H9 (cell line): ENCODE data around the gene PKNOX2. TPM values are rescaled to one million over a fixed set of nuclear protein-coding genes. Genes with fewer than 3 reads are reported as not detected.

ENCODE experiments used
- DNase-seq: peaks from one replicate; pipeline ENCODE4 v3.0.0-alpha.2; 2017
- H2AFZ ChIP-seq: one replicate; pipeline ENCODE4 v1.6.1; 2013; ENCODE audit warnings: mild to moderate bottlenecking, low read length, control low read depth, moderate library complexity
- H2AK5ac ChIP-seq: 2 replicates; pipeline ENCODE4 v1.6.1; 2013; ENCODE audit warnings: low read length, control low read depth, mixed read lengths; ENCODE audit not compliant: insufficient read length
- H2BK120ac ChIP-seq: one replicate; pipeline ENCODE4 v1.6.1; 2013; ENCODE audit warnings: low read depth, mild to moderate bottlenecking, low read length, control low read depth, inconsistent platforms; ENCODE audit not compliant: poor library complexity, severe bottlenecking
- H2BK12ac ChIP-seq: 2 replicates; pipeline ENCODE4 v1.6.1; 2013; ENCODE audit warnings: low read length, control low read depth, mixed read lengths, low read depth; ENCODE audit not compliant: insufficient read length
- H2BK15ac ChIP-seq: 2 replicates; pipeline ENCODE4 v1.6.1; 2013; ENCODE audit warnings: low read depth, low read length, control low read depth
- H2BK20ac ChIP-seq: one replicate; pipeline ENCODE4 v1.6.1; 2013; ENCODE audit warnings: low read depth, mild to moderate bottlenecking, low read length, control low read depth, inconsistent platforms; ENCODE audit not compliant: poor library complexity, severe bottlenecking
- H2BK5ac ChIP-seq: 2 replicates; pipeline ENCODE4 v1.6.1; 2013; ENCODE audit warnings: low read length, control low read depth, mixed read lengths; ENCODE audit not compliant: insufficient read length
- H3K14ac ChIP-seq: 2 replicates; pipeline ENCODE4 v1.6.1; 2013; ENCODE audit warnings: low read length, control low read depth; ENCODE audit not compliant: insufficient read depth
- H3K18ac ChIP-seq: 2 replicates; pipeline ENCODE4 v1.6.1; 2013; ENCODE audit warnings: low read depth, mild to moderate bottlenecking, mixed read lengths, low read length, control low read depth; ENCODE audit not compliant: insufficient read length
- H3K23ac ChIP-seq: 2 replicates; pipeline ENCODE4 v1.6.1; 2013; ENCODE audit warnings: low read length, control low read depth, mixed read lengths, low read depth; ENCODE audit not compliant: insufficient read length
- H3K23me2 ChIP-seq: 2 replicates; pipeline ENCODE4 v1.6.1; 2013; ENCODE audit warnings: low read depth, mild to moderate bottlenecking, mixed read lengths, low read length, control low read depth; ENCODE audit not compliant: insufficient read length, poor library complexity, severe bottlenecking
- H3K27ac ChIP-seq: 2 replicates; pipeline ENCODE4 v1.5.1; 2013; ENCODE audit warnings: low read length, control low read depth, mixed read lengths, low read depth; ENCODE audit not compliant: insufficient read length
- H3K27me3 ChIP-seq: 2 replicates; pipeline ENCODE4 v1.6.1; 2013; ENCODE audit warnings: low read length, control low read depth, inconsistent platforms; ENCODE audit not compliant: insufficient read depth
- H3K4ac ChIP-seq: 2 replicates; pipeline ENCODE4 v1.6.1; 2013; ENCODE audit warnings: low read depth, mild to moderate bottlenecking, control low read depth, inconsistent platforms, low read length, moderate library complexity
- H3K4me1 ChIP-seq: 2 replicates; pipeline ENCODE4 v1.6.1; 2013; ENCODE audit warnings: low read length, control low read depth, inconsistent platforms; ENCODE audit not compliant: insufficient read depth
- H3K4me2 ChIP-seq: 2 replicates; pipeline ENCODE4 v1.6.1; 2013; ENCODE audit warnings: low read length, control low read depth, mixed read lengths; ENCODE audit not compliant: insufficient read length, insufficient read depth
- H3K56ac ChIP-seq: 2 replicates; pipeline ENCODE4 v1.6.1; 2013; ENCODE audit warnings: low read depth, mild to moderate bottlenecking, mixed read lengths, low read length, control low read depth; ENCODE audit not compliant: insufficient read length
- H3K79me1 ChIP-seq: 2 replicates; pipeline ENCODE4 v1.6.1; 2013; ENCODE audit warnings: low read depth, mild to moderate bottlenecking, moderate library complexity, low read length, control low read depth, inconsistent platforms; ENCODE audit not compliant: insufficient read depth, poor library complexity, severe bottlenecking
- H3K79me2 ChIP-seq: 2 replicates; pipeline ENCODE4 v1.6.1; 2013; ENCODE audit warnings: low read length, control low read depth, inconsistent platforms; ENCODE audit not compliant: insufficient read depth
- H3K9ac ChIP-seq: 2 replicates; pipeline ENCODE4 v1.6.1; 2013; ENCODE audit warnings: low read length, control low read depth, mixed read lengths; ENCODE audit not compliant: insufficient read length; ENCODE audit errors: extremely low read depth
- H3K9me3 ChIP-seq: one replicate; pipeline ENCODE4 v1.6.1; 2013; ENCODE audit warnings: low read depth, low read length, inconsistent platforms; ENCODE audit not compliant: control insufficient read depth
- H3T11ph ChIP-seq: one replicate; pipeline ENCODE4 v1.6.1; 2013; ENCODE audit warnings: mild to moderate bottlenecking, low read length, control low read depth, inconsistent platforms
- H4K20me1 ChIP-seq: one replicate; pipeline ENCODE4 v1.6.1; 2013; ENCODE audit not compliant: control insufficient read depth, insufficient read length, insufficient read depth
- H4K5ac ChIP-seq: 2 replicates; pipeline ENCODE4 v1.6.1; 2013; ENCODE audit warnings: low read depth, mild to moderate bottlenecking, mixed read lengths, low read length, control low read depth; ENCODE audit not compliant: insufficient read length
- H4K8ac ChIP-seq: replicated peaks from 2 replicates; pipeline ENCODE4 v1.6.1; 2013; ENCODE audit warnings: low read length, control low read depth, mixed read lengths, low read depth; ENCODE audit not compliant: insufficient read length
- H4K91ac ChIP-seq: 2 replicates; pipeline ENCODE4 v1.6.1; 2013; ENCODE audit warnings: low read depth, mild to moderate bottlenecking, moderate library complexity, mixed read lengths, low read length, control low read depth; ENCODE audit not compliant: insufficient read length
- H3K27ac Mint-ChIP-seq, 3 experiments: 2 replicates in 2 of 3; 3 replicates in 1 of 3; pipeline ENCODE4 v1.8.0; 2020 to 2021; ENCODE audit warnings: mixed read lengths in 3 of 3, mild to moderate bottlenecking in 1 of 3, moderate library complexity in 1 of 3
- H3K27me3 Mint-ChIP-seq: 2 replicates; pipeline ENCODE4 v1.8.0; 2021; ENCODE audit warnings: low read depth, mild to moderate bottlenecking, moderate library complexity, mixed read lengths
- H3K36me3 Mint-ChIP-seq, 3 experiments: 2 replicates in 2 of 3; 3 replicates in 1 of 3; pipeline ENCODE4 v1.8.0; 2020 to 2021; ENCODE audit warnings: low read depth in 3 of 3, mixed read lengths in 3 of 3; ENCODE audit not compliant: insufficient read depth in 1 of 3
- H3K4me1 Mint-ChIP-seq, 2 experiments: 2 replicates each; pipeline ENCODE4 v1.8.0; 2020; ENCODE audit warnings: mixed read lengths in 2 of 2
- H3K4me3 Mint-ChIP-seq, 2 experiments: 2 replicates in 1 of 2; 3 replicates in 1 of 2; pipeline ENCODE4 v1.8.0; 2020 to 2021; ENCODE audit warnings: mild to moderate bottlenecking in 2 of 2, mixed read lengths in 2 of 2, moderate library complexity in 1 of 2
- H3K9me3 Mint-ChIP-seq, 2 experiments: 2 replicates in 1 of 2; 3 replicates in 1 of 2; pipeline ENCODE4 v1.8.0; 2020; ENCODE audit warnings: mild to moderate bottlenecking in 2 of 2, mixed read lengths in 2 of 2, moderate library complexity in 1 of 2
- WGBS: extraction: QIAGEN DNeasy Blood & Tissue Kit; methylation state at CpG from one replicate; pipeline ENCODE4 v1.1.7; 2013; ENCODE audit warnings: missing lambda C conversion rate, low lambda C conversion rate, mixed read lengths; ENCODE audit not compliant: insufficient read length; ENCODE audit errors: extremely low coverage; 5-methylcytosine and 5-hydroxymethylcytosine counted together
- total RNA-seq: library from RNA; stranded (reverse); gene quantifications from 2 replicates; pipeline ENCODE4 v1.2.1, GENCODE V29; 2021
- TF ChIP-seq, protein P1 (sequence below): fragments of 200-600 bp; sonication (generic); conservative IDR thresholded peaks from 3 replicates; pipeline ENCODE4 v1.8.0; 2021; ENCODE audit warnings: antibody characterized with exemption, mild to moderate bottlenecking

The PKNOX2 gene
- total RNA-seq, 1 experiment from 2014 or later: 1.3 TPM

DNA sequence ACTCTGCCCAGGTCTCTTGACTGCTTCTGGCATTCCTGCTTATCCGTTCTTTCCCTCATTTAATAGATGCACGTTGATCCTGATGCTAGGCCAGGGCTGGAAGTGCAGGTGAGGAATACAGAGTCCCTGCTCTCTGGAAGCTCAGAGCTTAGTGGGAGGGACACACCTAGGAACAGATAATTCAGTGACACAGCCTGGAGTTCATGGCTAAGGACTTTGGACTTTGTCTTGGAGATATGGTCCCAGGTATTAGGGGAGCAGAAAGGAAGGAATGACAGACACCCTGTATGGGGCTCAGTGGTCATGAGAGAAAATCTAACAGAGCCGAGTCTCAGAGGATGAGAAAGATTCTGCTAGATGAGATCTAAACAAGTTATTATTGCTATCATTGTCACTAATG is 160.6 kb downstream of the PKNOX2 start:
- Histone ChIP-seq H3K18ac (no peak overlapping the region), H2BK12ac (no peak overlapping the region), H2BK20ac (no peak overlapping the region), H4K91ac (no peak overlapping the region), H2AK5ac (no peak overlapping the region), H3K4me1 (no peaks in the 10 kb centered on the region), H3K27me3 (no peaks in the 10 kb centered on the region), H3K4me2 (no peak overlapping the region), H2AFZ (no peak overlapping the region), H4K8ac (no peak overlapping the region), H3K56ac (no peak overlapping the region), H3K14ac (no peak overlapping the region), H3K4ac (no peak overlapping the region), H3K23ac (no peak overlapping the region), H3K9me3 (no peaks in the 10 kb centered on the region), H4K5ac (no peak overlapping the region), H3K9ac (no peak overlapping the region), H3K27ac (no peak overlapping the region), H3K23me2 (no peaks in the 10 kb centered on the region), H2BK5ac (no peak overlapping the region), H4K20me1 (peaks cover 2% of the 10 kb centered on the region), H2BK120ac (no peak overlapping the region), H3T11ph (no peak overlapping the region), H2BK15ac (no peak overlapping the region), H3K79me2 (no peaks in the 10 kb centered on the region), H3K79me1 (no peaks in the 10 kb centered on the region)
- Mint-ChIP-seq H3K4me3 (no peak overlapping the region), H3K36me3 (no peaks in the 10 kb centered on the region), H3K27me3 (peaks cover 16% of the 10 kb centered on the region), H3K4me1 (peaks cover 13 to 30% of the 10 kb centered on the region in 2 experiments), H3K9me3 (no peaks in the 10 kb centered on the region), H3K27ac (no peak overlapping the region)
- TF ChIP-seq, protein P1, sequence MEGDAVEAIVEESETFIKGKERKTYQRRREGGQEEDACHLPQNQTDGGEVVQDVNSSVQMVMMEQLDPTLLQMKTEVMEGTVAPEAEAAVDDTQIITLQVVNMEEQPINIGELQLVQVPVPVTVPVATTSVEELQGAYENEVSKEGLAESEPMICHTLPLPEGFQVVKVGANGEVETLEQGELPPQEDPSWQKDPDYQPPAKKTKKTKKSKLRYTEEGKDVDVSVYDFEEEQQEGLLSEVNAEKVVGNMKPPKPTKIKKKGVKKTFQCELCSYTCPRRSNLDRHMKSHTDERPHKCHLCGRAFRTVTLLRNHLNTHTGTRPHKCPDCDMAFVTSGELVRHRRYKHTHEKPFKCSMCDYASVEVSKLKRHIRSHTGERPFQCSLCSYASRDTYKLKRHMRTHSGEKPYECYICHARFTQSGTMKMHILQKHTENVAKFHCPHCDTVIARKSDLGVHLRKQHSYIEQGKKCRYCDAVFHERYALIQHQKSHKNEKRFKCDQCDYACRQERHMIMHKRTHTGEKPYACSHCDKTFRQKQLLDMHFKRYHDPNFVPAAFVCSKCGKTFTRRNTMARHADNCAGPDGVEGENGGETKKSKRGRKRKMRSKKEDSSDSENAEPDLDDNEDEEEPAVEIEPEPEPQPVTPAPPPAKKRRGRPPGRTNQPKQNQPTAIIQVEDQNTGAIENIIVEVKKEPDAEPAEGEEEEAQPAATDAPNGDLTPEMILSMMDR: no peak
- no peak for DNase-seq
- WGBS: no CpG with 5 or more reads among the region's 3 CpGs
